B cell (primary cell): ENCODE measurements around the gene NBAS. TPM values are rescaled to one million over a fixed set of nuclear protein-coding genes. Genes with fewer than 3 reads are reported as not detected.
A peak's percentile ranks its signal among the peaks of the same experiment; 100 is the strongest.

Experiments used
- ATAC-seq: fragments of 200-7000 bp; cut with Tn5 transposase; one replicate; pipeline ENCODE4 v1.10.0; 2021; ENCODE audit warnings: low read depth, mild to moderate bottlenecking, moderate number of reproducible peaks, moderate library complexity
- CTCF ChIA-PET: fragments of 350-600 bp; sonication (Branson Sonifier 250); formaldehyde crosslinking; loops from one replicate; lab custom pipeline; 2021; ENCODE audit warnings: antibody characterized with exemption, inconsistent platforms; lab: Charles Lee
- POLR2A ChIA-PET: fragments of 350-600 bp; sonication (Branson Sonifier 250); formaldehyde crosslinking; loops from one replicate; lab custom pipeline; 2021; ENCODE audit warnings: antibody characterized with exemption; lab: Charles Lee
- DNase-seq: peaks from one replicate; pipeline ENCODE4 v3.0.0; 2013
- H2AFZ ChIP-seq: 2 replicates; pipeline ENCODE4 v1.6.1; 2012; ENCODE audit warnings: mild to moderate bottlenecking, low read depth, low read length; ENCODE audit not compliant: insufficient read depth, poor library complexity, severe bottlenecking
- H3K27ac ChIP-seq, 2 donors: 1 replicate in 1 of 2; 2 replicates in 1 of 2; pipeline ENCODE4 v1.5.1; 2012 to 2013; ENCODE audit warnings: low read length in 2 of 2, mild to moderate bottlenecking in 2 of 2, moderate library complexity in 1 of 2
- H3K27me3 ChIP-seq, 4 experiments: fragments of 200-600 bp in 1 of 4; sonication (generic) in 1 of 4; replicated peaks in 1 of 4; 1 replicate in 2 of 4; 2 replicates in 2 of 4; pipeline versions ENCODE4 v1.6.1 to v1.7.0; 2013 to 2016; ENCODE audit warnings: low read length in 3 of 4, mild to moderate bottlenecking in 2 of 4, mixed read lengths in 1 of 4, moderate library complexity in 1 of 4; ENCODE audit not compliant: insufficient read depth in 4 of 4, control insufficient read depth in 3 of 4; ENCODE audit errors: control extremely low read depth in 1 of 4
- H3K36me3 ChIP-seq, 2 experiments: replicated peaks in 1 of 2; 1 replicate in 1 of 2; 2 replicates in 1 of 2; pipeline versions ENCODE4 v1.6.1 to v1.7.1; 2013; ENCODE audit warnings: low read length in 1 of 2; ENCODE audit not compliant: insufficient read depth in 2 of 2, control insufficient read depth in 1 of 2; ENCODE audit errors: control extremely low read depth in 1 of 2, extremely low read depth in 1 of 2
- H3K4me1 ChIP-seq, 2 donors: fragments of 200-600 bp in 1 of 2; sonication (generic) in 1 of 2; 1 replicate in 1 of 2; 2 replicates in 1 of 2; pipeline versions ENCODE4 v1.5.1 to v1.6.1; 2013 to 2017; ENCODE audit warnings: low read length in 2 of 2; ENCODE audit not compliant: control insufficient read depth in 2 of 2, insufficient read depth in 2 of 2
- H3K4me2 ChIP-seq: replicated peaks from 2 replicates; pipeline ENCODE3; 2012; ENCODE audit warnings: mild to moderate bottlenecking, low read depth, low read length; ENCODE audit not compliant: poor library complexity, severe bottlenecking
- H3K4me3 ChIP-seq, 5 experiments: fragments of 200-600 bp in 1 of 5; sonication (generic) in 1 of 5; 1 replicate in 3 of 5; 2 replicates in 2 of 5; pipeline versions ENCODE4 v1.5.1 to v1.7.0; 2011 to 2016; ENCODE audit warnings: low read length in 4 of 5, mild to moderate bottlenecking in 4 of 5, low read depth in 2 of 5, control low read depth in 1 of 5, moderate library complexity in 1 of 5; ENCODE audit not compliant: insufficient read depth in 1 of 5; ENCODE audit errors: control extremely low read depth in 1 of 5, extremely low read depth in 1 of 5
- H3K79me2 ChIP-seq: fragments of 200-600 bp; sonication (generic); one replicate; pipeline ENCODE4 v1.6.0; 2016; ENCODE audit warnings: low read length; ENCODE audit not compliant: control insufficient read depth, insufficient read depth
- H3K9ac ChIP-seq: fragments of 200-600 bp; sonication (generic); 2 replicates; pipeline ENCODE4 v1.6.1; 2017; ENCODE audit warnings: mild to moderate bottlenecking, low read length, moderate library complexity
- H3K9me3 ChIP-seq, 3 donors: one replicate each; pipeline versions ENCODE4 v1.6.1 to v1.7.1; 2013; ENCODE audit warnings: low read length in 2 of 3; ENCODE audit not compliant: control insufficient read depth in 2 of 3, insufficient read depth in 1 of 3; ENCODE audit errors: control extremely low read depth in 1 of 3
- H4K20me1 ChIP-seq: 2 replicates; pipeline ENCODE4 v1.6.0; 2012; ENCODE audit warnings: mild to moderate bottlenecking, low read length; ENCODE audit not compliant: insufficient read depth, control insufficient read depth, poor library complexity, severe bottlenecking
- H3K27ac Mint-ChIP-seq: one replicate; pipeline ENCODE4 v1.8.0; 2021; ENCODE audit warnings: mixed read lengths
- H3K27me3 Mint-ChIP-seq: one replicate; pipeline ENCODE4 v1.8.0; 2021; ENCODE audit warnings: mixed read lengths
- H3K4me1 Mint-ChIP-seq: one replicate; pipeline ENCODE4 v1.8.0; 2021; ENCODE audit warnings: mixed read lengths
- H3K4me3 Mint-ChIP-seq: one replicate; pipeline ENCODE4 v1.8.0; 2021; ENCODE audit warnings: mixed read lengths
- H3K9me3 Mint-ChIP-seq: one replicate; pipeline ENCODE4 v1.8.0; 2022; ENCODE audit warnings: mixed read lengths; ENCODE audit not compliant: insufficient read depth
- EZH2 ChIP-seq: IDR thresholded peaks from 2 replicates; pipeline ENCODE4 v1.6.1; 2012; ENCODE audit warnings: borderline replicate concordance, low read depth, mild to moderate bottlenecking, moderate library complexity, low read length; ENCODE audit not compliant: insufficient read depth, poor library complexity, severe bottlenecking
- WGBS: methylation state at CpG from one replicate; pipeline ENCODE4 v1.1.5; 2013; ENCODE audit warnings: missing lambda C conversion rate; ENCODE audit not compliant: insufficient coverage; 5-methylcytosine and 5-hydroxymethylcytosine counted together
- intact Hi-C: fragments of 100-400 bp; cut with micrococcal nuclease; formaldehyde crosslinking; loops from one replicate; pipeline ENCODE4 v1.10.0; 2022
- polyA plus RNA-seq: library from polyadenylated mRNA; depleted of rRNA; stranded (reverse); fragments of >200 nt; gene quantifications from 2 replicates; pipeline ENCODE4 v1.2.3, GENCODE V29; 2012
- total RNA-seq, 2 donors: library from RNA; stranded (reverse); fragments of 120-200 nt in 1 of 2; gene quantifications; 1 replicate in 1 of 2; 2 replicates in 1 of 2; pipeline versions ENCODE4 v1.2.3 to v1.2.4, GENCODE V29; 2013 to 2022
- TF ChIP-seq, protein P1 (sequence below): fragments of 200-600 bp; IDR thresholded peaks from one replicate; pipeline ENCODE4 v1.8.0; 2022; ENCODE audit warnings: antibody characterized with exemption, mild to moderate bottlenecking

NBAS gene
- total and polyA plus RNA-seq, 2 donors (not counting 1 experiment from before 2014, with no cell fraction given), result 10.6 to 37.3 TPM

GRCh38 chr2:15141211-15141610 is 419.9 kb downstream of the NBAS start:
- Mint-ChIP-seq H3K27ac (peak overlapping the region; percentile 32), H3K4me3 (no peak overlapping the region), H3K9me3 (peaks cover 3% of the 10 kb centered on the region), H3K27me3 (no peaks in the 10 kb centered on the region), H3K4me1 (peaks cover 20% of the 10 kb centered on the region)
- TF ChIP-seq EZH2, result no peak
- TF ChIP-seq, protein P1, sequence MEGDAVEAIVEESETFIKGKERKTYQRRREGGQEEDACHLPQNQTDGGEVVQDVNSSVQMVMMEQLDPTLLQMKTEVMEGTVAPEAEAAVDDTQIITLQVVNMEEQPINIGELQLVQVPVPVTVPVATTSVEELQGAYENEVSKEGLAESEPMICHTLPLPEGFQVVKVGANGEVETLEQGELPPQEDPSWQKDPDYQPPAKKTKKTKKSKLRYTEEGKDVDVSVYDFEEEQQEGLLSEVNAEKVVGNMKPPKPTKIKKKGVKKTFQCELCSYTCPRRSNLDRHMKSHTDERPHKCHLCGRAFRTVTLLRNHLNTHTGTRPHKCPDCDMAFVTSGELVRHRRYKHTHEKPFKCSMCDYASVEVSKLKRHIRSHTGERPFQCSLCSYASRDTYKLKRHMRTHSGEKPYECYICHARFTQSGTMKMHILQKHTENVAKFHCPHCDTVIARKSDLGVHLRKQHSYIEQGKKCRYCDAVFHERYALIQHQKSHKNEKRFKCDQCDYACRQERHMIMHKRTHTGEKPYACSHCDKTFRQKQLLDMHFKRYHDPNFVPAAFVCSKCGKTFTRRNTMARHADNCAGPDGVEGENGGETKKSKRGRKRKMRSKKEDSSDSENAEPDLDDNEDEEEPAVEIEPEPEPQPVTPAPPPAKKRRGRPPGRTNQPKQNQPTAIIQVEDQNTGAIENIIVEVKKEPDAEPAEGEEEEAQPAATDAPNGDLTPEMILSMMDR, result no peak
- intact Hi-C loops, result no loop called here
- H3K4me3 ChIP-seq, result no peak overlapping the region
- 89% methylated on average over 5 of the region's 7 CpGs for WGBS
- H3K9me3 ChIP-seq, result peaks cover 0 to 12% (median 9%) of the 10 kb centered on the region in 3 donors
- no peaks in the 10 kb centered on the region for H3K79me2 ChIP-seq
- no peaks in the 10 kb centered on the region for H3K27me3 ChIP-seq
- ChIA-PET POLR2A (no interaction called here), CTCF (no interaction called here)
- H3K4me2 ChIP-seq, result no peak overlapping the region
- H4K20me1 ChIP-seq, result no peaks in the 10 kb centered on the region
- DNase-seq (no peak), ATAC-seq (no peak)
- no peak overlapping the region for H3K9ac ChIP-seq
- no peak overlapping the region for H2AFZ ChIP-seq
- H3K4me1 ChIP-seq, result peaks cover 14 to 17% of the 10 kb centered on the region in 2 donors
- no peak overlapping the region for H3K27ac ChIP-seq
- no peaks in the 10 kb centered on the region for H3K36me3 ChIP-seq

GRCh38 chr2:15136639-15137038 is 424.5 kb downstream of the NBAS start:
- no peak overlapping the region for H3K9ac ChIP-seq
- TF ChIP-seq, protein P1, result no peak
- TF ChIP-seq EZH2, result no peak
- intact Hi-C loops, result no loop called here
- no peak overlapping the region for H3K27ac ChIP-seq
- no peak overlapping the region for H3K4me3 Mint-ChIP-seq
- H3K4me3 ChIP-seq, result no peak overlapping the region
- peaks cover 1 to 3% of the 10 kb centered on the region in 2 donors for H3K4me1 ChIP-seq
- no peaks in the 10 kb centered on the region for H3K27me3 ChIP-seq
- peaks cover 6% of the 10 kb centered on the region for H3K27me3 Mint-ChIP-seq
- no peaks in the 10 kb centered on the region for H3K36me3 ChIP-seq
- POLR2A ChIA-PET, result no interaction called here
- no peak for ATAC-seq
- no peak overlapping the region for H2AFZ ChIP-seq
- CTCF ChIA-PET, result no interaction called here
- H3K4me2 ChIP-seq, result no peak overlapping the region
- no peaks in the 10 kb centered on the region for H4K20me1 ChIP-seq
- peaks cover 3% of the 10 kb centered on the region for H3K9me3 Mint-ChIP-seq
- H3K9me3 ChIP-seq, result peaks cover 0 to 9% (median 4%) of the 10 kb centered on the region in 3 donors
- WGBS, result 100% methylated on average over 1 of the region's 6 CpGs
- H3K27ac Mint-ChIP-seq, result no peak overlapping the region
- H3K4me1 Mint-ChIP-seq, result peaks cover 5% of the 10 kb centered on the region
- H3K79me2 ChIP-seq, result no peaks in the 10 kb centered on the region
- no peak for DNase-seq
